DOHH2 (cell line): Measurements from ENCODE around the gene ATRN.

ENCODE experiments used
- EZH2phosphoT487 ChIP-seq: fragments of 200-600 bp; sonication (generic); IDR thresholded peaks from 2 replicates; pipeline ENCODE4 v1.6.1; 2017; ENCODE audit warnings: borderline replicate concordance, mild to moderate bottlenecking, antibody characterized with exemption, low read length, moderate library complexity, mixed read lengths
- TF ChIP-seq, protein P1 (sequence below): fragments of 200-600 bp; sonication (generic); IDR thresholded peaks from one replicate; pipeline ENCODE4 v1.5.1; 2014; ENCODE audit warnings: antibody characterized with exemption, mild to moderate bottlenecking, low read depth, low read length; ENCODE audit not compliant: poor library complexity, severe bottlenecking

DNA sequence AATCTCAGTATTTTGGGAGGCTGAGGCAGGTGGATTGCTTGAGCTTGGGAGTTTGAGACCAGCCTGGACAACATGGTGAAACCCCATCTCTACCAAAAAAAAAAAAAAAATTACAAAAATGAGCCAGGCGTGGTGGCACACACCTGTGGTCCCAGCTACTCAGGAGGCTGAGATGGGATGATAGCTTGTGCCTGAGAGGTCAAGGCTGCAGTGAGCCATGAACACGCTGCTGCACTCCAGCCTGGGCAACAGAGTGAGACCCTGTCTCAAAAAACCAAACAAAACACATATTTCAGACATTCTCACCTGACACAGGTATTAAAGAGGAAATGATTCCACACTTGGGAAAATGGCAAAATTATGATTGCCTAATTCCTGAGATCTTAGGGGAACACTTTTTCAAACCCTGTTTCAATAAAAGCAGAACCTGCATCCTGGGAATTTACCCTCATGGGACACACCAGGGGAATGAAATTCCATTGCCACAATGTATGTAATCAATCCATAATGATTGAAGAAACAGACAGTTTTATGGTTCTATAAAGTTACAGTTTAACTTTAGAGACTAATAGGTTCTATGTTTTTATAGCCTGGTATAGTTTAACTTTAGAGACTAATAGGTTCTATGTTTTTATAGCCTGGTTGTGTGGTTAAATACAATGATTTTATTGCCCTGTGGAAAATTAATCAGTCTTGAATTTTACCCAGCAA, 33.8 kb upstream of the ATRN start:
- TF ChIP-seq, protein P1, sequence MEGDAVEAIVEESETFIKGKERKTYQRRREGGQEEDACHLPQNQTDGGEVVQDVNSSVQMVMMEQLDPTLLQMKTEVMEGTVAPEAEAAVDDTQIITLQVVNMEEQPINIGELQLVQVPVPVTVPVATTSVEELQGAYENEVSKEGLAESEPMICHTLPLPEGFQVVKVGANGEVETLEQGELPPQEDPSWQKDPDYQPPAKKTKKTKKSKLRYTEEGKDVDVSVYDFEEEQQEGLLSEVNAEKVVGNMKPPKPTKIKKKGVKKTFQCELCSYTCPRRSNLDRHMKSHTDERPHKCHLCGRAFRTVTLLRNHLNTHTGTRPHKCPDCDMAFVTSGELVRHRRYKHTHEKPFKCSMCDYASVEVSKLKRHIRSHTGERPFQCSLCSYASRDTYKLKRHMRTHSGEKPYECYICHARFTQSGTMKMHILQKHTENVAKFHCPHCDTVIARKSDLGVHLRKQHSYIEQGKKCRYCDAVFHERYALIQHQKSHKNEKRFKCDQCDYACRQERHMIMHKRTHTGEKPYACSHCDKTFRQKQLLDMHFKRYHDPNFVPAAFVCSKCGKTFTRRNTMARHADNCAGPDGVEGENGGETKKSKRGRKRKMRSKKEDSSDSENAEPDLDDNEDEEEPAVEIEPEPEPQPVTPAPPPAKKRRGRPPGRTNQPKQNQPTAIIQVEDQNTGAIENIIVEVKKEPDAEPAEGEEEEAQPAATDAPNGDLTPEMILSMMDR, result no peak
- no peak for TF ChIP-seq EZH2phosphoT487
